ENCODE data around the gene NUP42. TPM values are rescaled to one million over a fixed set of nuclear protein-coding genes. Genes with fewer than 3 reads are reported as not detected.
"Not testable (repeated sequence)": the region's sequence is repeated elsewhere in the genome, so short reads cannot be mapped to it uniquely, and the experiment has no call there.

Gene NUP42
- total RNA-seq: 20.0 and 24.0 TPM in 2 replicates

- DNase-seq (ENCODE audit: low read depth in 2 of 2): peak; percentile 91 to 99
Measured at GRCh38 chr7:23181684-23182553, at the start of gene NUP42. NUP42 (plus strand) TSS chr7:23182048; CDS start chr7:23182086, 38 bp downstream.

- no peak for DNase-seq (ENCODE audit: low read depth in 2 of 2)
Measured at GRCh38 chr7:23133797-23134196, 48.1 kb upstream of the NUP42 start.

GRCh38 chr7:23135755-23136154, 46.1 kb upstream of the NUP42 start:
- no peak for DNase-seq (ENCODE audit: low read depth in 2 of 2)

GRCh38 chr7:23136216-23136615, 45.6 kb upstream of the NUP42 start:
- no peak for DNase-seq (ENCODE audit: low read depth in 2 of 2)

GRCh38 chr7:23157679-23158078, 24.2 kb upstream of the NUP42 start:
- no peak for DNase-seq (ENCODE audit: low read depth in 2 of 2)

- DNase-seq (ENCODE audit: low read depth in 2 of 2): no peak
Measured at GRCh38 chr7:23158546-23158945, 23.3 kb upstream of the NUP42 start.

GRCh38 chr7:23161482-23161881, 20.4 kb upstream of the NUP42 start:
- DNase-seq (ENCODE audit: low read depth in 2 of 2): no peak

GRCh38 chr7:23164846-23165245, 17.0 kb upstream of the NUP42 start:
- no peak for DNase-seq (ENCODE audit: low read depth in 2 of 2)

- DNase-seq (ENCODE audit: low read depth in 2 of 2): no peak
Measured at GRCh38 chr7:23165316-23165715, 16.5 kb upstream of the NUP42 start.

GRCh38 chr7:23167691-23168090, 14.2 kb upstream of the NUP42 start:
- DNase-seq (ENCODE audit: low read depth in 2 of 2): peak; percentile 2 to 56

GRCh38 chr7:23168111-23168885, 13.6 kb upstream of the NUP42 start:
- peak; percentile 48 to 87 for DNase-seq (ENCODE audit: low read depth in 2 of 2)

- DNase-seq (ENCODE audit: low read depth in 2 of 2): no peak
Measured at GRCh38 chr7:23175938-23176337, 5.9 kb upstream of the NUP42 start.

- no peak for DNase-seq (ENCODE audit: low read depth in 2 of 2)
Measured at GRCh38 chr7:23183279-23184012, 1.6 kb downstream of the NUP42 start.

- DNase-seq (ENCODE audit: low read depth in 2 of 2): no peak
Measured at GRCh38 chr7:23184291-23184690, 2.4 kb downstream of the NUP42 start.

GRCh38 chr7:23184709-23185359, 3.0 kb downstream of the NUP42 start:
- DNase-seq (ENCODE audit: low read depth in 2 of 2): peak; percentile 6 to 56

GRCh38 chr7:23185980-23186379, 4.1 kb downstream of the NUP42 start:
- no peak for DNase-seq (ENCODE audit: low read depth in 2 of 2)

GRCh38 chr7:23191022-23191421, 9.2 kb downstream of the NUP42 start:
- no peak for DNase-seq (ENCODE audit: low read depth in 2 of 2)

GRCh38 chr7:23193650-23194227, 11.9 kb downstream of the NUP42 start:
- DNase-seq (ENCODE audit: low read depth in 2 of 2): not testable (repeated sequence)

GRCh38 chr7:23196306-23196705, 14.5 kb downstream of the NUP42 start:
- DNase-seq (ENCODE audit: low read depth in 2 of 2): no peak

- not testable (repeated sequence) for DNase-seq (ENCODE audit: low read depth in 2 of 2)
Measured at GRCh38 chr7:23197745-23198144, 15.9 kb downstream of the NUP42 start.

GRCh38 chr7:23200331-23200730, 18.5 kb downstream of the NUP42 start:
- DNase-seq (ENCODE audit: low read depth in 2 of 2): no peak
